Measurements from ENCODE around the gene EOMES. TPM values are rescaled to one million over a fixed set of nuclear protein-coding genes. Genes with fewer than 3 reads are reported as not detected.

The EOMES gene
- total and polyA plus RNA-seq, 2 of the 8 experiments (the other 6 are each of a cell fraction or from before 2014, with no cell fraction given): 0.09 to 0.47 TPM

DNA sequence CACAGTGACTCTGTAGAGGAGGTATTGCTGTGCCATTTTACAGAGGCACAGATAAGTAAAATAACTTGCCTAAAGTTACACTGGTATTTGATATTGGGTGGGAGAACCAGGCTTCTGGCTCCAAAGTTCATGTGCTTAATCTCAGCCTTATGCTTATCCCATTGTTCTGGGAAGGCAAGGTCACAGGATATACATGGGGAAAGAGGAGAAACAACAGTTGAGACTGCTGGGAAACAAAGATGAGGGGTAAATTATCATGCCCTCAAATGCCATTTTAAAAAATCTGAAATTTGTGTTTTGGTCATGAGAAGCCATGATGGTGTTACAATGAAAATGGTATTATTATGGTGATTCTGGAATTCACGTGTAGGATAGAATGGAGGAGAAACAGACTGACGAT is 54.4 kb downstream of the EOMES start (continued):
- TF ChIP-seq KDM5A (IDR thresholded peaks at IDR 0.05; ENCODE audit: low read length) (no peak), TAF7 (optimal IDR thresholded peaks at IDR 0.05; ENCODE audit: borderline replicate concordance, low read depth, low read length) (no peak)
- TF ChIP-seq, protein P1, sequence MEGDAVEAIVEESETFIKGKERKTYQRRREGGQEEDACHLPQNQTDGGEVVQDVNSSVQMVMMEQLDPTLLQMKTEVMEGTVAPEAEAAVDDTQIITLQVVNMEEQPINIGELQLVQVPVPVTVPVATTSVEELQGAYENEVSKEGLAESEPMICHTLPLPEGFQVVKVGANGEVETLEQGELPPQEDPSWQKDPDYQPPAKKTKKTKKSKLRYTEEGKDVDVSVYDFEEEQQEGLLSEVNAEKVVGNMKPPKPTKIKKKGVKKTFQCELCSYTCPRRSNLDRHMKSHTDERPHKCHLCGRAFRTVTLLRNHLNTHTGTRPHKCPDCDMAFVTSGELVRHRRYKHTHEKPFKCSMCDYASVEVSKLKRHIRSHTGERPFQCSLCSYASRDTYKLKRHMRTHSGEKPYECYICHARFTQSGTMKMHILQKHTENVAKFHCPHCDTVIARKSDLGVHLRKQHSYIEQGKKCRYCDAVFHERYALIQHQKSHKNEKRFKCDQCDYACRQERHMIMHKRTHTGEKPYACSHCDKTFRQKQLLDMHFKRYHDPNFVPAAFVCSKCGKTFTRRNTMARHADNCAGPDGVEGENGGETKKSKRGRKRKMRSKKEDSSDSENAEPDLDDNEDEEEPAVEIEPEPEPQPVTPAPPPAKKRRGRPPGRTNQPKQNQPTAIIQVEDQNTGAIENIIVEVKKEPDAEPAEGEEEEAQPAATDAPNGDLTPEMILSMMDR (IDR thresholded peaks at IDR 0.05; ENCODE audit: control extremely low read depth in 1 of 3, insufficient read depth in 1 of 3, low read depth in 1 of 3, low read length in 3 of 3): no peak

Measured in H1 (cell line).